Suprapubic skin (tissue), 4 donors: ENCODE measurements around the gene DDIT4. TPM values are rescaled to one million over a fixed set of nuclear protein-coding genes. Genes with fewer than 3 reads are reported as not detected.

ENCODE experiments used
- DNase-seq, 2 donors: peaks; one replicate each; pipeline ENCODE4 v3.0.0-alpha.2; 2019; ENCODE audit warnings: low spot score in 2 of 2
- H3K27ac ChIP-seq: fragments of 200-600 bp; sonication (generic); one replicate; pipeline ENCODE4 v1.5.1; 2019
- H3K27me3 ChIP-seq: fragments of 200-600 bp; sonication (generic); one replicate; pipeline ENCODE4 v1.5.1; 2019
- H3K36me3 ChIP-seq: fragments of 200-600 bp; sonication (generic); one replicate; pipeline ENCODE4 v1.5.1; 2019
- H3K4me1 ChIP-seq: fragments of 200-600 bp; sonication (generic); one replicate; pipeline ENCODE4 v1.5.1; 2019
- H3K4me3 ChIP-seq: fragments of 200-600 bp; sonication (generic); one replicate; pipeline ENCODE4 v1.5.1; 2019; ENCODE audit warnings: mild to moderate bottlenecking
- H3K9me3 ChIP-seq: fragments of 200-600 bp; sonication (generic); one replicate; pipeline ENCODE4 v1.5.1; 2019
- CTCF ChIP-seq, 2 donors: fragments of 200-600 bp in 1 of 2; fragments of 450-650 bp in 1 of 2; sonication (generic) in 1 of 2; IDR thresholded peaks; one replicate each; pipeline ENCODE4 v1.5.1; 2016 to 2019; ENCODE audit warnings: antibody characterized with exemption in 2 of 2, mild to moderate bottlenecking in 1 of 2, moderate library complexity in 1 of 2
- EP300 ChIP-seq: sonication (generic); formaldehyde crosslinking; IDR thresholded peaks from one replicate; pipeline ENCODE4 v1.6.1; 2017; ENCODE audit warnings: antibody characterized with exemption
- POLR2A ChIP-seq, 2 donors: fragments of 450-650 bp; IDR thresholded peaks; one replicate each; pipeline ENCODE4 v1.6.1; 2017; ENCODE audit warnings: antibody characterized with exemption in 2 of 2, mild to moderate bottlenecking in 2 of 2, moderate library complexity in 2 of 2
- POLR2AphosphoS5 ChIP-seq, 3 donors: sonication (generic); formaldehyde crosslinking; IDR thresholded peaks; one replicate each; pipeline ENCODE4 v1.6.1; 2017; ENCODE audit warnings: antibody characterized with exemption in 3 of 3
- WGBS: methylation state at CpG from one replicate; pipeline ENCODE4 v1.1.5; 2018; 5-methylcytosine and 5-hydroxymethylcytosine counted together
- total RNA-seq, 4 donors: library from RNA; depleted of rRNA; stranded (reverse); fragments of >200 nt; gene quantifications; one replicate each; pipeline ENCODE4 v1.1.0, GENCODE V29; 2016

Gene DDIT4
- total RNA-seq, 4 donors from 2014 or later, result 170 to 246 (median 225) TPM

- TF ChIP-seq EP300 (no peak), POLR2AphosphoS5 (IDR thresholded peaks at IDR 0.05) (no peak), POLR2A (IDR thresholded peaks at IDR 0.05) (no peak), CTCF (IDR thresholded peaks at IDR 0.05) (no peak)
- WGBS, result 57% methylated on average over 6 of the region's 6 CpGs
- no peak for DNase-seq
- H3K27me3 ChIP-seq, result no peaks in the 10 kb centered on the region
- H3K9me3 ChIP-seq, result no peaks in the 10 kb centered on the region
- peak overlapping the region; percentile 10 for H3K4me3 ChIP-seq
- peaks cover 93% of the 10 kb centered on the region for H3K4me1 ChIP-seq
- H3K27ac ChIP-seq, result peak overlapping the region; percentile 95
- H3K36me3 ChIP-seq, result no peaks in the 10 kb centered on the region
Measured at GRCh38 chr10:72255977-72256729, 17.6 kb upstream of the DDIT4 start.

GRCh38 chr10:72257051-72257892 is 16.5 kb upstream of the DDIT4 start:
- TF ChIP-seq POLR2AphosphoS5 (IDR thresholded peaks at IDR 0.05) (no peak), POLR2A (IDR thresholded peaks at IDR 0.05) (no peak), EP300 (no peak), CTCF (IDR thresholded peaks at IDR 0.05) (no peak)
- no peak for DNase-seq
- Histone ChIP-seq H3K9me3 (no peaks in the 10 kb centered on the region), H3K27me3 (no peaks in the 10 kb centered on the region), H3K36me3 (no peaks in the 10 kb centered on the region), H3K27ac (peak overlapping the region; percentile 95), H3K4me3 (no peak overlapping the region), H3K4me1 (peaks cover 92% of the 10 kb centered on the region)
- 72% methylated on average over 8 of the region's 8 CpGs for WGBS

- peak overlapping the region; percentile 88 for H3K27ac ChIP-seq
- no peak overlapping the region for H3K4me3 ChIP-seq
- DNase-seq, result no peak
- no peak for TF ChIP-seq CTCF (IDR thresholded peaks at IDR 0.05)
- TF ChIP-seq POLR2A (IDR thresholded peaks at IDR 0.05), result no peak
- no peak for TF ChIP-seq POLR2AphosphoS5 (IDR thresholded peaks at IDR 0.05)
- TF ChIP-seq EP300, result no peak
- H3K4me1 ChIP-seq, result peaks cover 91% of the 10 kb centered on the region
- WGBS, result 97% methylated on average over 4 of the region's 4 CpGs
- no peaks in the 10 kb centered on the region for H3K27me3 ChIP-seq
- H3K36me3 ChIP-seq, result no peaks in the 10 kb centered on the region
- H3K9me3 ChIP-seq, result no peaks in the 10 kb centered on the region
Measured at GRCh38 chr10:72258617-72259016, 15.1 kb upstream of the DDIT4 start.

- Histone ChIP-seq H3K4me1 (peaks cover 89% of the 10 kb centered on the region), H3K4me3 (peak overlapping the region; percentile 40)
Measured at GRCh38 chr10:72259491-72260238, 14.1 kb upstream of the DDIT4 start.

More at GRCh38 chr10:72259491-72260238, 14.1 kb upstream of the DDIT4 start:
- WGBS, result 49% methylated on average over 4 of the region's 5 CpGs
- DNase-seq, result no peak
- Histone ChIP-seq H3K9me3 (no peaks in the 10 kb centered on the region), H3K27ac (peak overlapping the region; percentile 88), H3K36me3 (no peaks in the 10 kb centered on the region), H3K27me3 (no peaks in the 10 kb centered on the region)
- TF ChIP-seq POLR2A (IDR thresholded peaks at IDR 0.05) (no peak), CTCF (IDR thresholded peaks at IDR 0.05) (no peak), EP300 (no peak), POLR2AphosphoS5 (IDR thresholded peaks at IDR 0.05) (no peak)
